GF-D8 (cell line): ENCODE results near the gene SHANK1.
A peak's percentile ranks its signal among the peaks of the same experiment; 100 is the strongest.

Experiments
- DNase-seq: peaks from one replicate; lab custom pipeline; 2025; lab: John Stamatoyannopoulos, UW

Gene SHANK1

GRCh38 chr19:50711805-50712204 is 7.8 kb downstream of the SHANK1 start:
- DNase-seq = no peak

- DNase-seq = no peak
Observed at GRCh38 chr19:50711196-50711595, 8.4 kb downstream of the SHANK1 start.

- DNase-seq = no peak
Observed at GRCh38 chr19:50710612-50711011, 9.0 kb downstream of the SHANK1 start.

GRCh38 chr19:50710094-50710493 is 9.5 kb downstream of the SHANK1 start:
- DNase-seq = no peak

- no peak for DNase-seq
Observed at GRCh38 chr19:50708179-50708879, 11.3 kb downstream of the SHANK1 start.

GRCh38 chr19:50706387-50706786 is 13.2 kb downstream of the SHANK1 start:
- no peak for DNase-seq

GRCh38 chr19:50705422-50706019 is 14.1 kb downstream of the SHANK1 start:
- DNase-seq = peak; percentile 31

GRCh38 chr19:50703915-50704796 is 15.4 kb downstream of the SHANK1 start:
- no peak for DNase-seq

- DNase-seq = peak; percentile 12
Observed at GRCh38 chr19:50702871-50703829, 16.5 kb downstream of the SHANK1 start.

- DNase-seq = no peak
Observed at GRCh38 chr19:50702158-50702870, 17.3 kb downstream of the SHANK1 start.

GRCh38 chr19:50701367-50701985 is 18.1 kb downstream of the SHANK1 start:
- DNase-seq = no peak

- DNase-seq = no peak
Observed at GRCh38 chr19:50697414-50698124, 22.0 kb downstream of the SHANK1 start.

GRCh38 chr19:50696094-50696483 is 23.5 kb downstream of the SHANK1 start:
- DNase-seq = no peak

- DNase-seq = no peak
Observed at GRCh38 chr19:50695251-50696093, 24.1 kb downstream of the SHANK1 start.

GRCh38 chr19:50694815-50695145 is 24.8 kb downstream of the SHANK1 start:
- DNase-seq = no peak

- DNase-seq = no peak
Observed at GRCh38 chr19:50693064-50693975, 26.3 kb downstream of the SHANK1 start.

GRCh38 chr19:50690439-50690838 is 29.2 kb downstream of the SHANK1 start:
- DNase-seq = no peak

- no peak for DNase-seq
Observed at GRCh38 chr19:50688766-50689165, 30.8 kb downstream of the SHANK1 start.
